ENCODE results near the gene NONO. TPM values are rescaled to one million over a fixed set of nuclear protein-coding genes. Genes with fewer than 3 reads are reported as not detected.
"Not testable (repeated sequence)": the region's sequence is repeated elsewhere in the genome, so short reads cannot be mapped to it uniquely, and the experiment has no call there.

NONO gene
- total RNA-seq, 1 experiment from 2014 or later = 576 TPM

- Mint-ChIP-seq H3K27ac (ENCODE audit: unreplicated experiment) (no peak overlapping the region), H3K4me3 (ENCODE audit: low read depth, unreplicated experiment) (no peak overlapping the region), H3K36me3 (ENCODE audit: insufficient read depth, unreplicated experiment) (peaks cover 87% of the 10 kb centered on the region), H3K4me1 (ENCODE audit: low read depth, unreplicated experiment) (peaks cover under 1% of the 10 kb centered on the region), H3K9me3 (ENCODE audit: low read depth, unreplicated experiment) (no peaks in the 10 kb centered on the region), H3K27me3 (ENCODE audit: unreplicated experiment) (no peaks in the 10 kb centered on the region)
- CTCF ChIA-PET = no interaction called here
- TSS peak; percentile 0 for BruUV-seq (replicated peaks)
- no peak for TF ChIP-seq CTCF (IDR thresholded peaks at IDR 0.05; ENCODE audit: unreplicated experiment)
- intact Hi-C loops (cut with micrococcal nuclease; ENCODE audit: unreplicated experiment) = no loop called here
- DNase-seq = no peak
These were observed 13.4 kb downstream of the NONO start for GRCh38 chrX:71296806-71297205.

DNA sequence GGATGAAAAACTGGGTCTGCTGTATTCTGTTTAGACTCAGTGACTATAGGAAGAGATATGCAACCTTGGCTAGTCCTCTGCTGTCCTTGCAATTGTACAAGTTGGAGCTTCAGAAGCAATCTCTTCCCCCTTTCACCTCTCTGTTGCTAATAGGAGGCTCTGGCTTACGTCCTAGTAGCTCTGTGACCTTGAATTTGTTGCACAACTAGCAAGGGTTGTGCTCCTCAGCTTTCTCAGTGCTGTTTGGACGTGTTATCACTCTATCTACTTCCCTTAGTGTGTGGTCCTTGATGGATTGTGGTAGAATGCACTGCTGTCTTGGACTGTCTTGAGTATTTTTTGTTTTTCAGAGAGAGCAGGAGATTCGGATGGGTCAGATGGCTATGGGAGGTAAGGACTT, 14.7 kb downstream of the NONO start:
- no peak for DNase-seq
- no peaks in the 10 kb centered on the region for H3K4me1 Mint-ChIP-seq (ENCODE audit: low read depth, unreplicated experiment)
- no peak overlapping the region for H3K27ac Mint-ChIP-seq (ENCODE audit: unreplicated experiment)
- no peaks in the 10 kb centered on the region for H3K9me3 Mint-ChIP-seq (ENCODE audit: low read depth, unreplicated experiment)
- TF ChIP-seq CTCF (IDR thresholded peaks at IDR 0.05; ENCODE audit: unreplicated experiment) = no peak
- H3K27me3 Mint-ChIP-seq (ENCODE audit: unreplicated experiment) = no peaks in the 10 kb centered on the region
- H3K36me3 Mint-ChIP-seq (ENCODE audit: insufficient read depth, unreplicated experiment) = peaks cover 89% of the 10 kb centered on the region
- intact Hi-C loops (cut with micrococcal nuclease; ENCODE audit: unreplicated experiment) = no loop called here
- no TSS peak for BruUV-seq (replicated peaks)
- no peak overlapping the region for H3K4me3 Mint-ChIP-seq (ENCODE audit: low read depth, unreplicated experiment)
- CTCF ChIA-PET = interaction anchor here (0.6 kb wide), 1 partner anchor 9 kb away, joined by 3 read pairs; no protein-coding TSS in a partner anchor

DNA sequence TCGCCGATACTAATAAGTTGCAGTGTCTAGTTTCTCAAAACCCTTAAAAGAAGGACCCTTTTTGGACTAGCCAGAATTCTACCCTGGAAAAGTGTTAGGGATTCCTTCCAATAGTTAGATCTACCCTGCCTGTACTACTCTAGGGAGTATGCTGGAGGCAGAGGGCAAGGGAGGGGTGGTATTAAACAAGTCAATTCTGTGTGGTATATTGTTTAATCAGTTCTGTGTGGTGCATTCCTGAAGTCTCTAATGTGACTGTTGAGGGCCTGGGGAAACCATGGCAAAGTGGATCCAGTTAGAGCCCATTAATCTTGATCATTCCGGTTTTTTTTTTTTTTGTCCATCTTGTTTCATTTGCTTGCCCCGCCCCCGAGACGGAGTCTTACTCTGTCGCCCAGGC, 16.6 kb downstream of the NONO start:
- H3K27ac Mint-ChIP-seq (ENCODE audit: unreplicated experiment); intact Hi-C loops (cut with micrococcal nuclease; ENCODE audit: unreplicated experiment); DNase-seq; H3K27me3 Mint-ChIP-seq (ENCODE audit: unreplicated experiment); H3K4me3 Mint-ChIP-seq (ENCODE audit: low read depth, unreplicated experiment); BruUV-seq (replicated peaks); CTCF ChIA-PET; H3K9me3 Mint-ChIP-seq (ENCODE audit: low read depth, unreplicated experiment); H3K4me1 Mint-ChIP-seq (ENCODE audit: low read depth, unreplicated experiment): not testable (repeated sequence)
- peaks cover 74% of the 10 kb centered on the region for H3K36me3 Mint-ChIP-seq (ENCODE audit: insufficient read depth, unreplicated experiment)

DNA sequence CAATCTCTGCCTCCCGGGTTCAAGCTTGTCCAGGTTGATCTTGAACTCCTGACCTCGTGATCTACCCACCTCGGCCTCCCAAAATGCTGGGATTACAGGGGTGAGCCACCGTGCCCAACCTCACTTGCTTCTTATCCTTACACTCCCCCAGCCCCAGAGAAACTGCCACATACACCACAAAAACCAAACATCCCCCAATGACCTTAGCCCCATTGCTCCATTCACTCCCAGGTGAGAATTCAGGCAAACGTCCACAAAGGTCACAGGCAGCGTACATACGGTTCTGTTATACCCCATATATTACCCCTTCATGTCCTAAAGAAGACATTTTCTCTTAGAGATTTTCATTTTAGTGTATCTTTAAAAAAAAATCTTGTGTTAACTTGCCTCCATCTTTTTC, 17.1 kb downstream of the NONO start:
- H3K4me3 Mint-ChIP-seq (ENCODE audit: low read depth, unreplicated experiment); H3K4me1 Mint-ChIP-seq (ENCODE audit: low read depth, unreplicated experiment); H3K27me3 Mint-ChIP-seq (ENCODE audit: unreplicated experiment); H3K9me3 Mint-ChIP-seq (ENCODE audit: low read depth, unreplicated experiment); CTCF ChIA-PET; DNase-seq; intact Hi-C loops (cut with micrococcal nuclease; ENCODE audit: unreplicated experiment); H3K27ac Mint-ChIP-seq (ENCODE audit: unreplicated experiment): not testable (repeated sequence)
- H3K36me3 Mint-ChIP-seq (ENCODE audit: insufficient read depth, unreplicated experiment) = peaks cover 70% of the 10 kb centered on the region
- BruUV-seq (replicated peaks) = TSS peak; percentile 90

- Mint-ChIP-seq H3K4me3 (ENCODE audit: low read depth, unreplicated experiment) (no peak within 1 kb of the TSS), H3K27me3 (ENCODE audit: unreplicated experiment) (no peaks in the 10 kb centered on the region), H3K9me3 (ENCODE audit: low read depth, unreplicated experiment) (no peaks in the 10 kb centered on the region), H3K27ac (ENCODE audit: unreplicated experiment) (peak within 1 kb of the TSS; percentile 23), H3K4me1 (ENCODE audit: low read depth, unreplicated experiment) (no peaks in the 10 kb centered on the region), H3K36me3 (ENCODE audit: insufficient read depth, unreplicated experiment) (peaks cover 61% of the 10 kb centered on the region)
- no peak for TF ChIP-seq CTCF (IDR thresholded peaks at IDR 0.05; ENCODE audit: unreplicated experiment)
- CTCF ChIA-PET = interaction anchor here (0.6 kb wide), 1 partner anchor 186 kb away, joined by 4 read pairs; no protein-coding TSS in a partner anchor
- intact Hi-C loops (cut with micrococcal nuclease; ENCODE audit: unreplicated experiment) = no loop called here
- no TSS peak for BruUV-seq (replicated peaks)
- DNase-seq = no peak
These were observed 17.9 kb downstream of the NONO start, which contains the start of gene ITGB1BP2 for GRCh38 chrX:71301195-71301924. Gene ITGB1BP2, plus strand, starts transcription at chrX:71301750. Its CDS starts 57 bp downstream, at chrX:71301807.
